GM12878 (cell line): ENCODE data around the gene MT1X. TPM values are rescaled to one million over a fixed set of nuclear protein-coding genes. Genes with fewer than 3 reads are reported as not detected.

Experiments used
- ATAC-seq: fragments of 200-7000 bp; cut with Tn5 transposase; 3 replicates; pipeline ENCODE4 v1.9.1; 2020; ENCODE audit warnings: mild to moderate bottlenecking, moderate library complexity
- BruUV-seq: library from RNA; stranded (reverse); fragments of 400-500 nt; replicated peaks from 2 replicates; lab custom pipeline; 2021; lab: Mats Ljungman, UMichigan
- CTCF ChIA-PET: fragments of 300-600 bp; sonication (Branson Sonifier 250); formaldehyde crosslinking; extraction: SDS; loops from one replicate; lab custom pipeline; 2021; ENCODE audit warnings: inconsistent platforms; lab: Yijun Ruan, JAX
- POLR2A ChIA-PET: fragments of 350-600 bp; formaldehyde crosslinking; extraction: SDS; loops from one replicate; lab custom pipeline; 2021; ENCODE audit warnings: inconsistent platforms; lab: Charles Lee
- RAD21 ChIA-PET: fragments of 300-600 bp; sonication (Branson Sonifier 250); formaldehyde crosslinking; loops from one replicate; lab custom pipeline; 2023; ENCODE audit warnings: antibody characterized with exemption; ENCODE audit not compliant: unreplicated experiment; lab: Charles Lee
- SMC1A ChIA-PET: fragments of 300-600 bp; sonication (Branson Sonifier 250); formaldehyde crosslinking; loops from one replicate; lab custom pipeline; 2023; ENCODE audit not compliant: unreplicated experiment, uncharacterized antibody; lab: Charles Lee
- DNase-seq: peaks from one replicate; pipeline ENCODE4 v3.0.0-alpha.2; 2011; ENCODE audit warnings: low read depth, low spot score
- FAIRE-seq: peaks from 3 replicates; lab custom pipeline; 2011; peaks lifted over from hg19 to GRCh38; lab: Jason Lieb, UNC
- H2AFZ ChIP-seq: 2 replicates; pipeline ENCODE4 v1.6.0; 2011; ENCODE audit warnings: low read depth, low read length, control low read depth; ENCODE audit not compliant: control insufficient read depth
- H3K27ac ChIP-seq: 2 replicates; pipeline ENCODE4 v1.5.1; 2011; ENCODE audit warnings: control low read depth; ENCODE audit not compliant: control insufficient read depth, insufficient read depth
- H3K27me3 ChIP-seq, 2 experiments: replicated peaks in 1 of 2; 2 replicates each; pipeline versions ENCODE4 v1.6.0 to v1.6.1; 2011; ENCODE audit warnings: low read length in 1 of 2; ENCODE audit not compliant: control insufficient read depth in 2 of 2, insufficient read depth in 2 of 2
- H3K36me3 ChIP-seq, 2 experiments: 2 replicates each; pipeline ENCODE4 v1.5.1; 2011; ENCODE audit warnings: low read length in 1 of 2; ENCODE audit not compliant: control insufficient read depth in 2 of 2, insufficient read depth in 2 of 2
- H3K4me1 ChIP-seq: 2 replicates; pipeline ENCODE4 v1.6.1; 2011; ENCODE audit warnings: mild to moderate bottlenecking, low read length, moderate library complexity, mixed read lengths; ENCODE audit not compliant: control insufficient read depth, insufficient read depth
- H3K4me2 ChIP-seq: 2 replicates; pipeline ENCODE4 v1.6.0; 2011; ENCODE audit warnings: control low read depth; ENCODE audit not compliant: control insufficient read depth, insufficient read depth
- H3K4me3 ChIP-seq: fragments of 200-600 bp; sonication (generic); 2 replicates; pipeline ENCODE4 v1.5.1; 2016
- H3K79me2 ChIP-seq: 2 replicates; pipeline ENCODE4 v1.6.0; 2011; ENCODE audit warnings: low read length; ENCODE audit not compliant: control insufficient read depth, insufficient read depth
- H3K9ac ChIP-seq: 2 replicates; pipeline ENCODE4 v1.8.0; 2011; ENCODE audit warnings: low read length, control low read depth, mixed read lengths; ENCODE audit not compliant: control insufficient read depth, insufficient read depth
- H3K9me3 ChIP-seq: replicated peaks from 3 replicates; pipeline ENCODE4 v1.5.1; 2011; ENCODE audit warnings: mild to moderate bottlenecking, low read length; ENCODE audit not compliant: control insufficient read depth, insufficient read depth
- H4K20me1 ChIP-seq: 2 replicates; pipeline ENCODE4 v1.6.0; 2011; ENCODE audit not compliant: control insufficient read depth, insufficient read depth
- CBFB ChIP-seq: IDR thresholded peaks from 2 replicates; pipeline ENCODE4 v1.6.1; 2016; ENCODE audit warnings: antibody characterized with exemption, low read depth
- EED ChIP-seq: sonication (generic); IDR thresholded peaks from 2 replicates; pipeline ENCODE4 v1.6.1; 2016; ENCODE audit warnings: antibody characterized with exemption, low read depth
- GABPA ChIP-seq: IDR thresholded peaks from 2 replicates; pipeline ENCODE4 v1.6.1; 2014; ENCODE audit warnings: antibody characterized with exemption, low read depth, mild to moderate bottlenecking, inconsistent platforms
- HDGF ChIP-seq: fragments of 450-650 bp; IDR thresholded peaks from 2 replicates; pipeline ENCODE4 v1.6.1; 2016; ENCODE audit warnings: antibody characterized with exemption
- KAT2A ChIP-seq: conservative IDR thresholded peaks from 2 replicates; pipeline ENCODE4 v1.6.1; 2011; ENCODE audit warnings: low read depth, low read length; ENCODE audit not compliant: control insufficient read depth
- MEF2A ChIP-seq: IDR thresholded peaks from 2 replicates; pipeline ENCODE4 v1.6.1; 2011; ENCODE audit warnings: low read depth, mild to moderate bottlenecking, low read length, moderate library complexity; ENCODE audit not compliant: insufficient read depth
- NR2C1 ChIP-seq: fragments of 450-650 bp; IDR thresholded peaks from 2 replicates; pipeline ENCODE4 v1.6.1; 2017; ENCODE audit warnings: antibody characterized with exemption, mild to moderate bottlenecking, moderate library complexity
- POLR2A ChIP-seq: IDR thresholded peaks from 2 replicates; pipeline ENCODE4 v1.6.1; 2011; ENCODE audit warnings: low read depth, mild to moderate bottlenecking, low read length
- POLR2AphosphoS5 ChIP-seq: IDR thresholded peaks from 2 replicates; pipeline ENCODE4 v1.6.1; 2011; ENCODE audit warnings: mild to moderate bottlenecking, low read length, inconsistent platforms
- RCOR1 ChIP-seq: conservative IDR thresholded peaks from 2 replicates; pipeline ENCODE4 v1.6.1; 2012; ENCODE audit warnings: low read depth, low read length, improper control_type of control experiment
- RFX5 ChIP-seq: IDR thresholded peaks from 2 replicates; pipeline ENCODE4 v1.6.1; 2011; ENCODE audit warnings: low read depth, low read length, improper control_type of control experiment
- RUNX3 ChIP-seq: IDR thresholded peaks from 2 replicates; pipeline ENCODE4 v1.6.1; 2012; ENCODE audit warnings: low read length, inconsistent platforms
- SREBF2 ChIP-seq: IDR thresholded peaks from 2 replicates; pipeline ENCODE4 v1.6.1; 2012; ENCODE audit warnings: mild to moderate bottlenecking, low read length
- WRNIP1 ChIP-seq: IDR thresholded peaks from 2 replicates; pipeline ENCODE4 v1.6.1; 2011; ENCODE audit warnings: low read depth, low read length, improper control_type of control experiment, borderline replicate concordance
- ZNF24 ChIP-seq: fragments of 450-650 bp; IDR thresholded peaks from 2 replicates; pipeline ENCODE4 v1.6.1; 2017; ENCODE audit warnings: antibody characterized with exemption, mild to moderate bottlenecking
- WGBS: methylation state at CpG from one replicate; pipeline ENCODE4 v1.1.6; 2016; ENCODE audit warnings: low lambda C conversion rate; ENCODE audit not compliant: insufficient replicate concordance, insufficient coverage; ENCODE audit errors: missing lambda C conversion rate; 5-methylcytosine and 5-hydroxymethylcytosine counted together
- in situ Hi-C: fragments of 300-500 bp; cut with MboI; formaldehyde crosslinking; loops from 9 replicates; pipeline ENCODE4 v1.14.3; 2018; ENCODE audit warnings: mixed read lengths
- intact Hi-C: fragments of 100-400 bp; cut with micrococcal nuclease; formaldehyde crosslinking; loops from one replicate; pipeline ENCODE4 v1.14.2; 2022; ENCODE audit not compliant: unreplicated experiment
- polyA plus RNA-seq, 11 experiments: library from polyadenylated mRNA; depleted of rRNA in 4 of 11; unstranded in 6 of 11; stranded (reverse) in 5 of 11; fragments of >200 nt; fragmentation: Nextera tagmentation in 4 of 11; fragmentation: Illumina TruSeq in 1 of 11; extraction: Ambion mirVana in 4 of 11; extraction: Trizol in 1 of 11; gene quantifications; 1 replicate in 1 of 11; 2 replicates in 10 of 11; pipeline versions ENCODE4 v1.2.1 to v1.2.3, GENCODE V29; 2011 to 2016; ENCODE audit warnings: inconsistent platforms in 2 of 11, missing spikeins in 2 of 11, low read depth in 1 of 11
- total RNA-seq, 4 experiments: library from RNA; depleted of rRNA in 3 of 4; stranded (reverse); fragments of >200 nt in 3 of 4; fragmentation: Illumina TruSeq in 1 of 4; extraction: Trizol in 1 of 4; gene quantifications; 2 replicates each; pipeline versions ENCODE4 v1.2.1 to v1.2.3, GENCODE V29; 2013 to 2021
- TF ChIP-seq, protein P1 (sequence below): IDR thresholded peaks from 2 replicates; pipeline ENCODE4 v1.6.1; 2012; ENCODE audit warnings: low read depth, low read length, improper control_type of control experiment
- TF ChIP-seq, protein P2 (sequence below): fragments of 150-350 bp; IDR thresholded peaks from 2 replicates; pipeline ENCODE4 v1.6.1; 2016; ENCODE audit warnings: low read depth, low read length
- TF ChIP-seq, protein P3 (sequence below): fragments of 450-650 bp; IDR thresholded peaks from 2 replicates; pipeline ENCODE4 v1.6.1; 2014; ENCODE audit warnings: mild to moderate bottlenecking

Gene MT1X
- total and polyA plus RNA-seq, 10 of the 15 experiments (the other 5 are each of a cell fraction or from before 2014, with no cell fraction given), result 5.8 to 65.6 (median 15.4) TPM

DNA sequence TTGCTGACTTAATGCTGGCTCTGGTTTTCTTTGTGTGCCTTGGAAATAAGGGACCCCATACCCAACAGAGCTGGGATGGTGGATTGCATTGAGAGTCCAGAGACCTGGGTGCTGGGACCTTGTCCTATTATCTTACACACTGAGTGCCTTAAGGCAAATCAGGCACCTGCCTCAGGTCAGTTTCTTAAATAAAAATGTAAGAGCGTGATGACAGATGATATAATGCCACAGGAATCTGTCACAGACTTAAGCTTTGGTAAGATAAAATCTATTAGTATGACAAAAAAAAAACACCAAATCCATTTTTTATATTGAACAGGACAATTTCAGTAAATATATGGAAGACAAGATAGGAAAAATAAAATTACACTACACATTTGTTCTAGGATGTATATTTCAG lies 42.2 kb upstream of the MT1X start (continued):
- TF ChIP-seq, protein P1, sequence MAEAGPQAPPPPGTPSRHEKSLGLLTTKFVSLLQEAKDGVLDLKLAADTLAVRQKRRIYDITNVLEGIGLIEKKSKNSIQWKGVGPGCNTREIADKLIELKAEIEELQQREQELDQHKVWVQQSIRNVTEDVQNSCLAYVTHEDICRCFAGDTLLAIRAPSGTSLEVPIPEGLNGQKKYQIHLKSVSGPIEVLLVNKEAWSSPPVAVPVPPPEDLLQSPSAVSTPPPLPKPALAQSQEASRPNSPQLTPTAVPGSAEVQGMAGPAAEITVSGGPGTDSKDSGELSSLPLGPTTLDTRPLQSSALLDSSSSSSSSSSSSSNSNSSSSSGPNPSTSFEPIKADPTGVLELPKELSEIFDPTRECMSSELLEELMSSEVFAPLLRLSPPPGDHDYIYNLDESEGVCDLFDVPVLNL, result no peak

DNA sequence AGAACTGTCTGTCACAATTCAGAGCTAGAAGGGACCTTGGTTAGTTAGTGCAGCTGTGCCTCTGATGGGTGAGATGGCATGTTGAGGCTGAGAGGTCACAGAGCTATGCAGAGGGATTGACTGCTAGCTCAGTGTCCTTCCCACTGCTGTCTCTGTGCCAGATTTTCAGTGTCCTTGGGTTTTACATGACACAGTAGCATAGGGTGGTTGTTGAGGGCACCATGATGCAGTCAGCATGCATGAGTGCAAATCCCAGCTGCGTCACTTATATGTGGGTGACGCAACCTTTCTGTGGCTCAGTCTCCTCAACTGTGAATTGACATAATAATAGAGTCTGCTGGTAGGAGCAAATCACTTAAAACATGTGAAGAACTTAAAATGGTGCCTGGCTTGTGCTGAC lies 41.1 kb upstream of the MT1X start:
- Histone ChIP-seq H2AFZ (no peak overlapping the region), H3K27me3 (peaks cover 17 to 29% of the 10 kb centered on the region in 2 experiments), H3K9me3 (no peaks in the 10 kb centered on the region), H3K4me1 (no peaks in the 10 kb centered on the region), H4K20me1 (no peaks in the 10 kb centered on the region), H3K79me2 (no peaks in the 10 kb centered on the region), H3K9ac (no peak overlapping the region), H3K4me2 (no peak overlapping the region), H3K36me3 (no peaks in the 10 kb centered on the region), H3K27ac (no peak overlapping the region), H3K4me3 (no peak overlapping the region)
- DNase-seq (no peak), FAIRE-seq (peak; percentile 49), ATAC-seq (no peak)
- POLR2A ChIA-PET, result interaction anchor here (1.1 kb wide), 1 partner anchor 391 kb away, joined by 3 read pairs; no protein-coding TSS in a partner anchor
- TF ChIP-seq NR2C1 (no peak), POLR2A (no peak), EED (no peak), RFX5 (no peak), MEF2A (no peak), POLR2AphosphoS5 (no peak), CBFB (no peak), HDGF (no peak), ZNF24 (no peak), GABPA (no peak), WRNIP1 (no peak), SREBF2 (no peak), RUNX3 (no peak), KAT2A (no peak), RCOR1 (no peak)
- TF ChIP-seq, protein P2, sequence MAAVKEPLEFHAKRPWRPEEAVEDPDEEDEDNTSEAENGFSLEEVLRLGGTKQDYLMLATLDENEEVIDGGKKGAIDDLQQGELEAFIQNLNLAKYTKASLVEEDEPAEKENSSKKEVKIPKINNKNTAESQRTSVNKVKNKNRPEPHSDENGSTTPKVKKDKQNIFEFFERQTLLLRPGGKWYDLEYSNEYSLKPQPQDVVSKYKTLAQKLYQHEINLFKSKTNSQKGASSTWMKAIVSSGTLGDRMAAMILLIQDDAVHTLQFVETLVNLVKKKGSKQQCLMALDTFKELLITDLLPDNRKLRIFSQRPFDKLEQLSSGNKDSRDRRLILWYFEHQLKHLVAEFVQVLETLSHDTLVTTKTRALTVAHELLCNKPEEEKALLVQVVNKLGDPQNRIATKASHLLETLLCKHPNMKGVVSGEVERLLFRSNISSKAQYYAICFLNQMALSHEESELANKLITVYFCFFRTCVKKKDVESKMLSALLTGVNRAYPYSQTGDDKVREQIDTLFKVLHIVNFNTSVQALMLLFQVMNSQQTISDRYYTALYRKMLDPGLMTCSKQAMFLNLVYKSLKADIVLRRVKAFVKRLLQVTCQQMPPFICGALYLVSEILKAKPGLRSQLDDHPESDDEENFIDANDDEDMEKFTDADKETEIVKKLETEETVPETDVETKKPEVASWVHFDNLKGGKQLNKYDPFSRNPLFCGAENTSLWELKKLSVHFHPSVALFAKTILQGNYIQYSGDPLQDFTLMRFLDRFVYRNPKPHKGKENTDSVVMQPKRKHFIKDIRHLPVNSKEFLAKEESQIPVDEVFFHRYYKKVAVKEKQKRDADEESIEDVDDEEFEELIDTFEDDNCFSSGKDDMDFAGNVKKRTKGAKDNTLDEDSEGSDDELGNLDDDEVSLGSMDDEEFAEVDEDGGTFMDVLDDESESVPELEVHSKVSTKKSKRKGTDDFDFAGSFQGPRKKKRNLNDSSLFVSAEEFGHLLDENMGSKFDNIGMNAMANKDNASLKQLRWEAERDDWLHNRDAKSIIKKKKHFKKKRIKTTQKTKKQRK, result no peak
- TF ChIP-seq, protein P3, sequence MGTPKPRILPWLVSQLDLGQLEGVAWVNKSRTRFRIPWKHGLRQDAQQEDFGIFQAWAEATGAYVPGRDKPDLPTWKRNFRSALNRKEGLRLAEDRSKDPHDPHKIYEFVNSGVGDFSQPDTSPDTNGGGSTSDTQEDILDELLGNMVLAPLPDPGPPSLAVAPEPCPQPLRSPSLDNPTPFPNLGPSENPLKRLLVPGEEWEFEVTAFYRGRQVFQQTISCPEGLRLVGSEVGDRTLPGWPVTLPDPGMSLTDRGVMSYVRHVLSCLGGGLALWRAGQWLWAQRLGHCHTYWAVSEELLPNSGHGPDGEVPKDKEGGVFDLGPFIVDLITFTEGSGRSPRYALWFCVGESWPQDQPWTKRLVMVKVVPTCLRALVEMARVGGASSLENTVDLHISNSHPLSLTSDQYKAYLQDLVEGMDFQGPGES, result no peak
- intact Hi-C loops, result no loop called here
- no TSS peak for BruUV-seq
- RAD21 ChIA-PET, result no interaction called here
- CTCF ChIA-PET, result interaction anchor here (0.8 to 2.0 kb wide), 3 partner anchors 37 to 61 kb away, joined by 3 to 6 read pairs (median 3); no protein-coding TSS in a partner anchor
- 91% methylated on average over 2 of the region's 2 CpGs for WGBS
- SMC1A ChIA-PET, result interaction anchor here (0.9 kb wide), 1 partner anchor 29 kb away, joined by 3 read pairs; no protein-coding TSS in a partner anchor
- in situ Hi-C loops, result no loop called here
